Stimulated activated CD8-positive, alpha-beta memory T cell treated with anti-CD3 and anti-CD28 coated beads, Interleukin-15, amount 100 ng/mL, for 24 hours (primary cell): ENCODE data around the gene PIK3R3.

ENCODE experiments used
- DNase-seq: peaks from one replicate; pipeline ENCODE4 v3.0.0-alpha.2; 2020; ENCODE audit warnings: low read depth

The PIK3R3 gene

DNA sequence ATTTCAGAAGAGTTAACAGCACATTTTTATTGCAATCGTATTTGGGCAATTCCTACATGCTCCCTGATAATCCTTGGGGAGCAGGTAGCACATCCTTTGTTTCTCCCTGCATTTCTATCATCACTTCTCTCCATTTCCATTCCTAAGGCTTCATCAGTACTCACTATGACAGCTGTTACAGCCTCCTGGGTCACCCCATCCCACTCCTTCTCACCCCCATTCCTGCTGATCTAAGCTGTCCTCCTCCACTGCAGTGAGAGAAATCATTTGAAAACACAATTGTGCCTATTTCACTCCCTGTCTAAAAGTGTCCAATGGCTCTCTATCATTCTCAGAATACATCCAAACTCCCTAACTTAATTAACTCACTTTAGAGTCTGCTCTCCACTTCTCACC is 25.5 kb upstream of the PIK3R3 start:
- DNase-seq: no peak

- no peak for DNase-seq
Observed at GRCh38 chr1:46153732-46154131, 21.3 kb upstream of the PIK3R3 start.

DNA sequence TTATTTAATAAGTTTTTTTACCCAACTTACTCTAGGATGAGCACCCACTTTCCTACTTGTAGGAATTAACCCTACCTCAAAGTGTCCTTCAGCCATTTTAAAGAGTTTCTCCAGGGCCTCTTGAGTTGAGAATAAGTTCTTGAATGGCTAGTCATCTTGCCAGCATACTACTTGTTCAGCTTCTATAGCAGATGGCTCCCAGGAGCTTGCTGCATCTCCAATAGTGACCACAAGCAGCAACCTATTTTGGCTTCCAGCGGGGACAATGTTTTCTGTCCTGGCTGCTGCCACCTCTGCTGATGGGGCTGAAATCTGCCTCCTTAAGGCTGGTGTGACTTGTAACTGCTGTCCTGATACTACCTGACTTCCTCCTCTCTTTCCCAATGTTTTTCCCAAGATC is 20.8 kb upstream of the PIK3R3 start:
- no peak for DNase-seq

GRCh38 chr1:46152016-46152415 is 19.6 kb upstream of the PIK3R3 start:
- no peak for DNase-seq

DNA sequence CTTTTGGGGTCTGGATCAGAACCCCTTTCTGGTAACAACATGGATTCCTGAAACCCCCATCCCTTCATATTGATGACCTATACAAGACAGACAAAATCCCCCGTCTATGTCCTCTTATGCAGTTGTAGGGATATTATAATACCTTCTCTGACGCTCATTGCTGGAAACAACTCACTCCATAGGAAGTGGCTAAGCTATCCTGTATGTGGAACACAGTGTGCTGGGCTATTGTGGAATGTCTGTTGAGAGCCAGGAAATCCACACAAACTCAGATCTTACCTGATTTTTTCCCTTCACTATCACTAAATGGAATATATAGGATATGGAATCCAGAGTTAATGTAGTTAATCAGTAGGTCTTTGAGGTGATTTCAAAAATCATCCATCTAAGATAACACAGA is 17.7 kb upstream of the PIK3R3 start:
- DNase-seq: no peak

DNA sequence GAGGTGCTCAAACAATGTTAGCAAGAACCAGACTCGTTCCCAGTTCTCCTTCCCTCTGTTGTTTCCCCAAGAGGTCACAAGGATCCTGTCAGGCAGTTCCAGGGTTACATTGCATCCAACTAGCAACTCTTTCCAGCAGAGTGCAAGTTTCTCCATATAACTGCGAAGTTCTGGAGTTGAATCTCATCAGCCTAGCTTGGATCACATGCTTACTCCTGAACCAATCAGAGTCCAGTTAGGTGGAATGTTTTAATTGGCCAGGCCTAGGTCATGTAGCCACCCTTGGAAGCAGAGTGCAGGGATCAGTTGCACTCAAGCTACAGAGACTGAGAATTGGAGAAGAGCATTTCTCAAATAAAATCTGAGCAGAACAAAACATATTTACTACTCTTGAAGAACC is 15.9 kb upstream of the PIK3R3 start:
- no peak for DNase-seq

DNA sequence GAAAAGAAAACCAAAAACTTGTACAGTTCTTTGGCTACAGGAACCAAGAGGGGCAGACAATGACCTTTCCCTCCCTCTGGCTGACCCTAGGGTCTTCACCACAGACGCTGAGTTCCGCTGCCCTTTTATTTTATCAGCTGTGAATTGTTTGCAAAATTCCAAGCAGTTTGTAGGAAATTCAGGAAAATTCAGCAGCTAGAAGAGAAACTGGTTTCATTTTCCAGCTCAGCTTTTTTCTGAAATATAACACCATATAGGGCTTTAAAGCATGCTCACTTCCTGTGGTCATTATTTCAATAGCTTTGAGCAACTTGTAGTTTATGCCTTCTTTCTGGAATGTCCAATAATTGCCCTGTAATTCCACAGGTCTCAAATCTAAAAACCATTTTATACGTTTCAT is 5.5 kb upstream of the PIK3R3 start:
- DNase-seq: no peak

DNA sequence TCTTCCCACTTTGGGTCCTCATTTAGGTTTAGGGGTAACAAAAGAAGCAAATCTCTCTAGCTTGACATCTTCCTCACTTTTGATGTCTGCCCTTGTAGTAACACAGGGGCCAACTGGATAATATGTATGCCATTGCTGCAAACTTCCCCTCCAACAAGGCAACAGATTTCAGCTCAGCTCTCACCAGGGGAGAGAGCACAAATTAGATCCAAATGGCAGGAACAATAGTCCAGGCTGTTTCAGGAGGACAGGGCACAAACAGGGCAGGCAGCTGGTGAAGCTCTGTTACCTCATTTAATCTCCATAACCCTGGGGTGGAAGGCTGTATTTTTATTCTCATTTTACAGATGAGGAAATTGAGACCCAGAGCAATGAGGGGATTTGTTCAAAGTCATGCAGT is 4.3 kb upstream of the PIK3R3 start:
- DNase-seq: no peak

- no peak for DNase-seq
Observed at GRCh38 chr1:46134660-46135331, 2.4 kb upstream of the PIK3R3 start.

- no peak for DNase-seq
Observed at GRCh38 chr1:46133781-46134350, 1.4 kb upstream of the PIK3R3 start.

- peak; percentile 23 for DNase-seq
Observed at GRCh38 chr1:46133181-46133658, 791 bp upstream of the PIK3R3 start.

DNA sequence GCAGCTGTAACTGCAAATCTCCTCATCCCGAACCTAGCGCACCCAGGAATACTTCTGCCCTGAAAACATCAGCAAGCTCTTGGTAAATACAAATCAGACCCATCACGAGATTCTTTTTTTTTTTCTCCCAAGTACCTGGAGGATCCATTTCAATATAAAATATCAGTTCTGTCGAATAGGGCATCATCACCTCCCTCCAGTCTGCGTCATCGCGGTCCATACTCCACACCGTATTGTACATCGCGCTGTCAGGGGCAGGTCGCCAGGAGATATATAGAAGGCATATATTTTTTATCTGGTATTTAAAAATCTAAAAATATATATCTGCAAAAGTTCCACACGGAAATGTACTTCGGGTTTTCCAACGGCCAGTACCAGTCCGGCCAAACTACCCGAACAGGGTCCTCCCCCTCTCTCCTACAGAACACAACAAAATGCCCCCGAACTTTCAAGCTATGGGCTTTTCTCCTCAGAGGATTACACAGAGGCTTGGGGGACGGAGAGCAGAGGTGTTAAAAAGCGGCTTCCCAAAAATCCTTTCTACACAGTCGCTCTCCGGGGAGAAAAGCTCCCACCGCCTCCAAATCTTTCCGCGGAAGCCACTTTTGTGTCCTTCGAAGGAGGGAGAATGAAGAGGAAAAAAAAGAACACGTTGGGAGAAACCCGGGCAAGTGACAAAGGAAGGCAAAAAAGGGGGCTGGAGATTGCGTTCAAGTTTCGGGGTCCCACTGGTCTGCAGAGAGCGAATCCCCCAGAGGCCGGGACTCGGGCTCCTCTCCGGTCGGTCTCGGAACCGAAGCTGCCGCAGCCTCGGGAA is 509 bp downstream of the PIK3R3 start:
- DNase-seq: no peak

- DNase-seq: no peak
Observed at GRCh38 chr1:46131093-46131492, 1.3 kb downstream of the PIK3R3 start.

DNA sequence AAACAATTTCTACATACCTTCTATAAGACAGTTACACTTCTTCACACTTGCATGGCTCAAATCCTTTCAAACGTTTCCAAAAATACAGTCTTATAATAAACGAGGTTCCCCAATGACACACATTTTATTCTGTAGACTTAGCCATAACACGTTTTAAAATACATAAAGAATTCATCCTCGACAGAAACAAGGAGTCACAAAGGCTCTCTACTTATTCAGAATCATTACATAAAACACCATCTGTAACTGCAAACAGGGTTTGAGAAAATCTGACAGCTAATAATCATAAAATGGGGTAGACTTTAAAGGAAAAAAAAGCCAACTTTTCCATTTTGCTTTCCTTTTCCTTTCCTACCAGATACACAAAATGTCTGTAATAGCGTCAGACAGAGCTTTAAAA is 1.8 kb downstream of the PIK3R3 start:
- DNase-seq: no peak

DNA sequence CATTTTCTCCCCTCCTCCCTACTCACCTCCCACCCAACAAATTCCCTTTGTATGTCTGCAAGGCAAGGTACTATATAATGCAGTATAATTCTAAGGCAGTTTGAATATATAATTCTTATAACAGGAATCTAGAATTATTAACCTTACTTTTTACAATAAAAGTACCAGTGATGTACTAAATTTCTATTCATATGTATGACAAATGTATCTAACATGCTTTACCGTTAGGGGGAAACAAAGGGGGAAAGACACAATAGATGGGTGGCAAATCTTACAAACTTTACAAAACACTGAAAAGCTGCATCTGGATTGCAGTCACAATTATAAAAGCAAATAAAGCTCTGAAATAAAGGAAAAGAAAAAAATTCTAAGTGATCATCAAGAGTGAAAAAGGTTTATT is 2.3 kb downstream of the PIK3R3 start:
- no peak for DNase-seq

DNA sequence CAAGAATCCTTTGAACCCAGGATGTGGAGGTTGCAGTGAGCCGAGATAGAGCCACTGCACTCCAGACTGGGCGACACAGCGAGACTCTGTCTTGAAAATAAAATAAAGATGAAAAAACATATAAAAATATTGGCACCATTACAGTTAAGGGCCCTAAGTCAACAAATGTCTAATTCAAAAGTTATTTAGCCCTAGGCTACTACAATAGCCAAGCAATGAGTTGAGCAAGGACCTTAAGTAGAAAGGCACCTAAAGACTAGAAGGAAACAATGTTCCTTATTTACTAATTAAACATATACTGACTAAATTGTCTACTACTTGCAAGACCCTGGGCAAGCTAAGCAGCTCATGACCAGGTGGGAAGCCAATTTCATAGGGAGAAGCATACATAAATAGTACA is 4.1 kb downstream of the PIK3R3 start:
- no peak for DNase-seq

DNA sequence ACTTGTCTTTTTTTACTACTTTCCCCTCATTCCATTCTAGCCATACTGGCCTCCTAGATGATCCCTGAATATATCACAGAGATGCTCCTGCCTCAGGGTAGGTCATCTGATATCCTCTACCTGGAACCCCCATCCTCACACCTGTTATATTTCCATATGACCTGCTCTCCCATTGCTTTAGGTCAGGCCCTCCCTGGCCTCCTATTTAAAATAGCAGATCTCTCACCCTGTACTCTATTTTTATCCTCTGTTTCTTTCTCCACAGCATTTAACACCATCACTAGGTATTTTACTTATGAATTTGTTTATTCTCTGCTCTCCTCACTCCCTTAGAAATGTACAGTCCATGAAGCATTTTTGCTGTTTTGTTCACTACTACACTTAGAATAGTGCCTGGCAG is 13.6 kb downstream of the PIK3R3 start:
- no peak for DNase-seq

- no peak for DNase-seq
Observed at GRCh38 chr1:46117810-46118494, 14.5 kb downstream of the PIK3R3 start.

DNA sequence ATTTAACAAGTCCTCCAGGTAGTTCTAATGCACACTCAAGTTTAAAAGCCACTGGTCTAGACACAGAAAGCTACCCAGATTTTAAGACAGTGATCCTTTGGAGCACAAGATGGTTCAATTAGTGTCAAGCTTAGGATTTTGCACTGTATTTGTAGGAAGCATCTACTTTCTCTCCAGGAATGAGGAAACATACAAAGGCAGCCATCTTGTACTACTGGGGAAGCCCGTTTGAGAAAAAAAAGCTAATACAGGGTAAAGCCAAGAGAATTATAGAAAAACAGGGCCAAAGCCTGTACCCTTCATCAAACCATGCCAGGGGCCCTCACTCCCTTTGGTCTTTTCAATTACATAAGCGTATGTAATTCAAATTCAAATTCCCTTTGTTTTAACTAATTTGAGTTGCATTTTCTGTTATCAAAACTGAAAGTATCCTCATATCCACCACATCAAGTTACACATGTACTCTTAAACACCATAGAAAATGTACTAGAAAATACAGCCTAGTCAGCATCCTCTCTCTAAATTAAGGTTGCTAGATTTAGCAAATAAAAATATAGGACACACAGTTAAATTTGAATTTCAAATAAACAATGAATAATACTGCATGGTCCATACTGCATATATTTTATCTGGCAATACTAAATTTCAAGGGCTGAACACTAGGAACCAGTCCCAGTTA is 17.4 kb downstream of the PIK3R3 start:
- no peak for DNase-seq

- DNase-seq: no peak
Observed at GRCh38 chr1:46113948-46114347, 18.5 kb downstream of the PIK3R3 start.

DNA sequence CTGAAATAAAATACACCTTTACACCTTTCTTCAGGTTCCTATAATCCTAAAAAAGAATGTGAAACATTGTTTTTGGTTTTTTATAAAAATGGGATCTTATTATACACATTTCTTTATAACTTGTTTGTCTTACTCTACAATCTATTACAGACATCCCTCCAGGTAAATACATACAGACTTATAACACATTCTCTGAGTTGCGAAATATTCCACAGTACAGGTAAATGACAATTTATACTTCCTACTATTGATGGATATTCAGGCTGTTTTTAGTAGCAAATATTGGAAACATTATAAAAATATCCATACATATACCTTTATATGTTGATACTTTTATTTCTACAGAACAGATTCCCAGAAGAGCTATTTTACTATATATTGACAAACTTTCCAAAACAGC is 20.3 kb downstream of the PIK3R3 start:
- DNase-seq: no peak

- no peak for DNase-seq
Observed at GRCh38 chr1:46110521-46110920, 21.9 kb downstream of the PIK3R3 start.
